Mammary epithelial cell (primary cell): ENCODE results near the gene PCDHB7.
"Not testable (repeated sequence)": the region's sequence is repeated elsewhere in the genome, so short reads cannot be mapped to it uniquely, and the experiment has no call there.

Experiments used
- CTCF ChIP-seq, 2 donors: IDR thresholded peaks in 1 of 2; conservative IDR thresholded peaks in 1 of 2; 2 replicates each; pipeline ENCODE4 v1.5.1; 2011 to 2012; ENCODE audit warnings: inconsistent platforms in 2 of 2, low read length in 2 of 2, mild to moderate bottlenecking in 2 of 2, control low read depth in 1 of 2, low read depth in 1 of 2; ENCODE audit not compliant: insufficient read depth in 1 of 2; ENCODE audit errors: extremely low read depth in 1 of 2
- EZH2 ChIP-seq: IDR thresholded peaks from 2 replicates; pipeline ENCODE4 v1.6.1; 2012; ENCODE audit warnings: low read length, inconsistent platforms, borderline replicate concordance

GRCh38 chr5:141137346-141137745 lies 35.1 kb upstream of the PCDHB7 start:
- TF ChIP-seq CTCF (conservative IDR thresholded peaks at IDR 0.05 in 1 of 2, IDR thresholded peaks at IDR 0.05 in 1 of 2; ENCODE audit: extremely low read depth in 1 of 2, insufficient read depth in 1 of 2, low read depth in 1 of 2, low read length in 2 of 2); EZH2: not testable (repeated sequence)
